Cerebellar cortex (tissue), 1 donor: ENCODE measurements around the gene STMN1.

Source experiments
- DNase-seq: peaks from one replicate; pipeline ENCODE4 v3.0.0-alpha.2; 2015; ENCODE audit warnings: low spot score

STMN1 gene

GRCh38 chr1:25922056-25922970, 16.1 kb upstream of the STMN1 start:
- peak; percentile 91 for DNase-seq

DNA sequence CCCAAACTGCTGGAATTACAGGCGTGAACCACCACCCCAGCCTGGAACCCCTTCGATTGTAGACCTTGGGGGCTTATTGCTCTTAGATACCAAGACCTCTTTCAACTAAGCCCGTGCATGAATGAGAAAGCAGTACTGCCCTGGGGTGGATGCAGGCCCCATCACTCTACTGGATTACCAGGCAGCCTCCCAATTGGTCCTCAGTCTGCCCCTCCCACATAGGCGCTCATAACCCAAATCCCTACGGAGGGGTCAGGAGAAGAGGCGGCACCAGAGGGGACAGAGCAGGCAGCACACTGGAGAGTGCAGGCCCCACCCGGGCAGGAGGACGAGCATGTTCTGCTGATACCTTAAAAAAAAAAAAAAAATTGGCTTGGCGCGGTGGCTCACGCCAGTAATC, 12.4 kb upstream of the STMN1 start:
- no peak for DNase-seq

DNA sequence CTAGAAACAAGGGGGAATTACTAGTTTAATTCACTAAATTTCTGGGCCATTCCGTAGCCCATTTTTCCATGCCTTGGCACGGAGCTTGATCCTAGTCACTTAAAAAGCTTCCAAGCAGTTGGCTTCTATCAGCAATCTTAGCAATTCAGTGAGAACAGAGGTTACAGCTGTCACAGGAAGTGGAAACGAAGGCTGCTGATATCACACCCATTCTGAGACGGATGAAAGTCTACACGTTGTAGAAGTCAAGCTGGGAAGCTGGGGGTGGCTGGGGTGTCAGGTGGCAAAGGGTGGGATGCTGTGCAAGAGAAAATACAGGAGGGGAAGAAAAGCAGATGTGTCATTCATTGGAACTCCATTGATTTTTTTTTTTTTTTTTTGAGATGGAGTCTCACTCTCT, 11.8 kb upstream of the STMN1 start:
- DNase-seq, result no peak

DNA sequence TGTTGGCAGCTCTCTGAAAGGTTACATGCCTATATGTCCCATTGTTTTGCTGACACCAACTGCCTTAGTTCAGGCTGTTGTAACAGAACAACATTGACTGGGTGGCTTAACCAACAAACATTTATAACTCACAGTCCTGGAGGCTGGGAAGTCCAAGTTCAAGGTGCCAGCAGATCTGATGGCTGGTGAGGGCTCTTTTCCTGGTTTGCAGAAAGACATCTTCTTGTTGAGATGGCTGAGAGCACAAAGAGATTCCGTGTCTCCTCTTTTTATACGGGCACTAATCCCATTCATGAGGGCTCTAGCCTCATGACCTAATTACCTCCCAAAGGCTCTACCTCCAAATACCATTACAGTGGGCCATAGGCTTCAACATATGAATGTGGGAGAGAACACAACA, 10.2 kb upstream of the STMN1 start:
- no peak for DNase-seq

DNA sequence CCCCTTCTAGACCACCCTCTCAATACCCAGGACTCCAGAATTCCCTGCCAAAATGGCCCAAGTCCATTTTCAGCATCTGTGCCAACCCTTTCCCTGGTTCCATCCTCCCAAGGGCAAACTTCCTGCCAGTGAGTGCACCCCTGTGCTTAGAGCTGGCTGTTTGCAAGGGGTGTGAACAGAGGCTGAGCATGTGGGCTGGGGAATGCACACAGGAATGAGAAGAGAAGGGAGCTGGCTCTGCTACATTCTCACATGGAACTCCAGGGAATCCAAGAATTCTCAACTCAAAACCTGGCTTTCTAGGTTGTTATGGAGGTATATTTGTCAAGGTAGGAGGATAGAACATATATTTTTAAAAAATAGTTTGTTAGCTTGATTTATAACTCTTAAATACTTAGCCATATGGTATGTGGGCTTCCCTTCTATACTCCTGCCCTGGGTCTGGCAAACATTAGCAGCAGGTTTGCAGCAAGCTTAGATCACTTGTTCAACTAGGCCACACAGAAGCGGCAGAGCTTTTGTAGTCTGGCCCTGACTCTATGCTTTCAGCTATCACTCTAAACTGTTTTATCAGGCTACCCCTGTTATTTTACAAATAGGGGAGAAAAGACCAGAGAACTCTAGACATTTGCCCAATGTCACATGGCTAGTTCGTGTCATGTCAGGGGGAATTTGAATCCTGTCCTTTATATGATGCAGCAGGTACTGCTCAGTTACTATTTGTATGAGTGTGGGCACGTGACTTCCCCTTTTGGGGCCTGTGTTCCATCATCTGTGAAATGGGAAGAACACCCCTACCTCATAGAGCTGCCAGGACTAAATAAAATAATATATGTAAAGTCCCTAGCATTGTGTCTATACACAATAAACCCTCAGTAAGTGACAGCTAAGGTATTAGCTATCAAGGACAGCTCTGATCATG, 8.1 kb upstream of the STMN1 start:
- no peak for DNase-seq

DNA sequence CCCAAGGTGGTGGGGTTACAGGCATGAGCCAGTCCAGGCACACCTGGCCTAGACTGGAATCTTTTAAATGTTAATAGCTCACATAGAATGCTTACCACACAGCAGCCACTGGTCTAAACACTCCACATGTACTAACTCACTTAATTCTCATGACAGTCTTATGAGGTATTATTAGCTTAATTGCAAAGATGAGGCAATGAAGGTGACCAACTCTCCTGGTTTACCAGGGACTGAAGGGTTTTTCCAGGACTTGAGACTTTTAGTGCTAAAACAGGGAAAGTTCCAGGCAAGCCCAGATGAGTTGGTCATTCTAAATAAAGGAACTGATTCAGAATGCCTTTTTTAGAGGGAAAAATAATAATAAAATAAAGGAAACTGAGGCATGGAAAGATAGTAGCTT, 7.0 kb upstream of the STMN1 start:
- DNase-seq, result no peak

GRCh38 chr1:25912076-25912831, 6.0 kb upstream of the STMN1 start:
- DNase-seq, result no peak

DNA sequence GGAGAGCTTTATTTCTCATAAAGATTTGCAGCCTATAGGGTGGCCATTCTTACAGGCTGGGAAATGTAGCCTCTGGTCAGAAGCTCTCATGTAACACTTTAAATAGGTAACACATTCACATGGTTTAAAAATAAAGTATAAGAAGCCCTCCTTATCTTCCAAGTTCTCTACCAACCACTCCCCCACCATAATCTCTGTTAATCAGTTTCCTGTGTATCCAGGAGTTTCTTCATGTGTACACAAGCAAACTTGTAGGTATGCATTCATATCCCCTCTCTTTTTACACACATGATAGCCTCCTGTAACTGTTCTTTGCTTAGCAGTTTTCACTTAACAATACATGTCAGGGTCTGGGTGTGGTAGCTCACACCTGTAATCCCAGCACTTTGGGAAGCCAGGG, 4.9 kb upstream of the STMN1 start:
- DNase-seq, result no peak

DNA sequence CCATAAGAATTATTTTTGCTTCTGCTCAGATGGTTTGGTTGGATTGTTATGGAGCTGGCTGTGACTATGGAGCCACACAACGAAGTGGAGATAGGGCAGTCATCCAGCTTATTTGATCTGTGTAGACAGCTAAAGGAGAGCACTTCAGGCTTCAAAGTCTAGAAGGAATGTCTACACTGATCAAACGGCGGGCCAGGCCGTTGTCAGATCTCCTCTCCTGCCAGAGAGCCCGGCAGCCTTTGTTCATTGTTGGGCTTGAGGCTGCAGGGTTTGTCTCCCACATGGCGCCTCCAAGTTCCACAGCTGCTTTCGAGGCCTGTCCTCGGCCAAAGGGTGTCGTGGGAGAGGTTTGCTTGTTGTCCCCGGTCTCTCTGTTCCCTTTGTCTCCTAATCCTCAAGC, 2.8 kb upstream of the STMN1 start:
- DNase-seq, result no peak

DNA sequence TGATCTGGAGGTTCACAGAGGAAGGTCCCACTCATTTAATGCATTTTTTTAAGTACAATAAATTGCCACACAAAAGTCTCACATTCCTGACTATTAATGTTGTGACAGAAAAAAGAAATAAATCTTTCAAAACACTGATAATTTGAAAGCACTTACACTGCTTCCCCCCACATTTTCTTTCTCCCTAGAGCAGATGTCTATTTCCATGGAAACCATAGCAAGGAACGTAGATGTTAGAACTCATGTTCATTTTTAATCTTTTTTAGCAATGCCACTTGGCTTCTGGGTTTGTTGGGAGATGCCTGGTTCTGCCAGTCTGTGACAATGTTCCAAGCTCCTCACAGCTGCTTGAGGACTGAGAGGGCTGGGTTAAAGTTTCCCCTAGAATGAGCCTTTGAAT, 1.9 kb upstream of the STMN1 start:
- DNase-seq, result no peak

GRCh38 chr1:25907601-25908000, 1.4 kb upstream of the STMN1 start:
- no peak for DNase-seq

- peak; percentile 59 for DNase-seq
These were observed 553 bp upstream of the STMN1 start for GRCh38 chr1:25906644-25907300.

DNA sequence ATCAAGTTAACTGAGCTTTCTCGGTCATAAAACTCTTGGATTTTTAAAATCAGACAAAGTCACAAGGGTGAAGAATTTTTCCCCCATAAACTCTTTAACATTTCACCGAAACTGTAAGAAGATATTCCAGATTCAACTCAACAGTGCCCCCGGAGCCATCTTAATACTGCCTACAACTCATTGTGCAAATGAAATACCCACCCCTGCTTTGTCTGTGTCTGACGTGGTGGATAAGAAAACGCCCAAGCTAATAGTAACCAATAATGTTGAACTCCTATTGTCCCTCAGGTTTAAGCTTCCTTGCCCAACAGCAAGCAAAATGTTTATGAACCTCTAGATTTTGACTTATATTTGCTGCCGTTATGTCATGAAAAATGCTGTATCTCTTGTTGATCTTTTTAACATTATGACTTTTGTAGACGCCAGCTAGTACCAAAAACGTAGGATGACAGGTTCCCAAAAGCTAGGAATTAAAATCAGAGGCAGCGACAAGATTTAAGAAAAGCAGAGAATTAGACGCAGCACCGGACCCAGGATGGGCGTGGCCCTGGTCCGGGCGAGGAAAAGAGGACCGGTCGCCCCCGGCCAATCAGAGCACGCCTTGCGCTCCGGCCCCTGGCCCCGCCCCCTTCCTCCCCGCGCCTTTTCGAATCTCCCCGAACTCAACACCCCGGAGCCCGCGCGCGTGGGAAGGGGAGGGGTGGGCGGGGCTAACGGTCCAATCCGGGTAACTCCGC, 1.1 kb downstream of the STMN1 start:
- DNase-seq, result peak; percentile 94

GRCh38 chr1:25903986-25904385, 2.2 kb downstream of the STMN1 start:
- DNase-seq, result no peak

GRCh38 chr1:25902462-25902861, 3.8 kb downstream of the STMN1 start:
- no peak for DNase-seq

DNA sequence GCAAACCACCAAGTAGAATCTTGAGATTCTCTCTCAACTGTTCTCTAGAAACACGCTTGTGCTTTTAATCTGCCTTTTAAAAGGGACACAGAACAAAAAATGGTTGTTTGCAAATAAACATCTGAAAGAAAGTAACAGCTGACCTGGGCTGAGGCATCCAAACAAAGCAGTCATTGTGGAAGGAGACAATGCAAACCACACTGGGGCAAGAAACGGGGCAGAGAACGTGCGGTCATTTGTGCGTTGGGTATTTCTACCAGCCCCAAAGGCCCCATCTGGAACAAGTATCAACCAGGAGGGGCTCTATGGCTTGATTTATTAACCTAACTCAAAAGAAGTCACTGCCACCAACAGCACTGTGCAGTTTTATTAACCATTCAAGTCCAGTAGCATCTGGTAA, 6.0 kb downstream of the STMN1 start:
- DNase-seq, result no peak

- DNase-seq, result no peak
These were observed 6.4 kb downstream of the STMN1 start for GRCh38 chr1:25899792-25900191.

- peak; percentile 28 for DNase-seq
These were observed 7.8 kb downstream of the STMN1 start for GRCh38 chr1:25898223-25899015.

- DNase-seq, result peak; percentile 44
These were observed 8.5 kb downstream of the STMN1 start for GRCh38 chr1:25897754-25898153.

- DNase-seq, result peak; percentile 64
These were observed 10.0 kb downstream of the STMN1 start for GRCh38 chr1:25896266-25896665.
